Stimulated activated CD8-positive, alpha-beta memory T cell treated with anti-CD3 and anti-CD28 coated beads, Interleukin-2, amount 100 ng/mL, for 48 hours (primary cell): ENCODE results near the gene TINAGL1.

Source experiments
- DNase-seq, 2 donors: peaks; one replicate each; pipeline ENCODE4 v3.0.0-alpha.2; 2020; ENCODE audit warnings: low read depth in 2 of 2

The TINAGL1 gene

DNA sequence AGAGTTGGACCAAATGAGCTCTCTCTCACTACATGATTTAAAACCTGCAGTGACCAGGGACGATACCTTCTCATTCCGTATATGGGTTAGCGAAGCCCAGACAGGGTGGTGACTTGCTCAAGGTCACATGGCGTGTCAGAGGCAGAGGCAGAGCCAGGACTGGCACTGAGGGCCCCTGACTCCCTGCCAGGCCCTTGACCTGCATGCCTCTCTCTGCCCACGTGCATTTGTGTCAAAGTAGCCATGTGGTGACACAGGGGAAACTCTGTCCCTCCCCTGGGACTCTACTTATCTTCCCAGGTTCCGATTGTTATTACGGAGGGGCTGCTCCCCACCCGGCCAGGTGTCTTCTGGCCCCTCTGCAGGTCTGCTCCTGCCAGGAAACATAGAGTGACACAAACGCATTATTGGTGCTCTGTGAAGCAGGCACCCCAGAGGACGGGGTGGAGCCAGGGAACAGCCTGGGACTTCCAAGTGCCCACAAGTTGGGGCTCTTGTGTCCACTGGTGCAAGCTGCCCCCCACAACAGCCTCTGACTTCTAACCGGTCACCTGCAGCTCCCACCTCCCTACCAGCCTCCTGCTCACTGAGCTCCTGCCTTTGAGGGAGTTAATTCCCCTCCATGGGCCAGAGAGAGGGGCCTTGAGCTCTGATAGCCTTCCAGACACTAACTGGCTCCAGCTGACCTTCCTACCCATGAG, 7.3 kb upstream of the TINAGL1 start:
- DNase-seq = no peak

DNA sequence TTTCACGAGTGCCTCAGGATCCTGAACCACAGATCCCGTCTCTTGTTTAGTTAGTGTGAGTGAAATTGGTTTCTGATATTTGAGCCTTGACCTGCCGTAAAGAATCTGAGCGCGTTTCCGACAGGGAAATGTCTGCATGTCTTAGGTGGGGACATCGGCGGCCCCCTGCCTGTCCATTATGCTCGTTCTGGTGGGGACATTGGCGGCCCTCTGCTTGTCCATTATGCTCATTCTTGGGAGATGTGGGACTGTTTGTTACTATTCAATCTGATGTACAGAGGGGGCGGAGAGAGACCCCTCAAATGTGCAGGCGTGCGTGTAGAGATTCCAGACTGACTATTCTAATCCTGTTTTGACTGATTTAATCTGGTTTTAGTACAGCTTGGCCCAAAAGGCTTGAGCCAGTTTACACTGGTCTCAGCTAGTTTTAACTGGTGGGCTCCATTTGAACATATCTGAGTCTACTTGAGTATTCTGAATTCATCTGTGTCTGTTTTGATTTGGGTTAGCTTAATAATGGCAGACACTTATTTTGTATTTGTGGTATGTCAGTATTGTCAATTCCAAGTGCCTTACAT, 6.6 kb upstream of the TINAGL1 start:
- no peak for DNase-seq

DNA sequence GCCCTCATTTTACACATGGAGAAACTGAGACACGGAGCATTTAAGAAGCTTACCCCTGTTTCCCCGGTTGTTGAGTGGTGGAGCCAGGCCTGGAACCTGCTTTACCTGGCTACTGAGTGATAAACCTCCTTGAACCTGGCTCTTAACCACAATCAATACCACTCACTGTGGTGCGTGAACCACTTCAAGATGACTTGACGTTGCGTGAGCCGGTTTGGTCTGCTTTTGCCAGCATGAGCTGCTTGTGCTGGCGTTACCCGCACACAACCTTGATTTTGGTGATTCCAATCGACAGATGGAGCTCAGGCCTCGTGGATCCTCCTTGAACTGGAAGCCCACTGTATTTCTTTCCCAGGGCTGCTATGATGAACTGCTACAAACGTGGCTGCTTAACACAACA, 6.1 kb upstream of the TINAGL1 start:
- no peak for DNase-seq

DNA sequence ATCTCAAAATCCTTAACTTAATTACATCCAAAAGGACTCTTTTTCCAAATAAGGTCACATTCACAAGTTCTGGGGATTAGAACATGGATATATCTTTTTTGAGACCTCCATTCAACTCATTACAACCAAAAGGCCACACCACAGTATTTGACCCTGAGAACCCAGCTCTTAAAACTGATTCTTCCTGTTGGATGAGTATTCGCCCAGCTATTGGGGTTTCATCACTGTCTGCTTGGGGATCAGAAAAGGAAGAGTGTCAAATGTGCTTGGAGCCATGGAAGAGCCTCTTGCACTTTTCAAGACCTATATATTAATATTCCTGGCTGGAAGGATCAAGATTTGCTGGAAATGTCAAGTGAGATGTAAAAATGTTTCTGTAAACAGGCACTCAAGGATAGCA, 5.4 kb upstream of the TINAGL1 start:
- DNase-seq = no peak

DNA sequence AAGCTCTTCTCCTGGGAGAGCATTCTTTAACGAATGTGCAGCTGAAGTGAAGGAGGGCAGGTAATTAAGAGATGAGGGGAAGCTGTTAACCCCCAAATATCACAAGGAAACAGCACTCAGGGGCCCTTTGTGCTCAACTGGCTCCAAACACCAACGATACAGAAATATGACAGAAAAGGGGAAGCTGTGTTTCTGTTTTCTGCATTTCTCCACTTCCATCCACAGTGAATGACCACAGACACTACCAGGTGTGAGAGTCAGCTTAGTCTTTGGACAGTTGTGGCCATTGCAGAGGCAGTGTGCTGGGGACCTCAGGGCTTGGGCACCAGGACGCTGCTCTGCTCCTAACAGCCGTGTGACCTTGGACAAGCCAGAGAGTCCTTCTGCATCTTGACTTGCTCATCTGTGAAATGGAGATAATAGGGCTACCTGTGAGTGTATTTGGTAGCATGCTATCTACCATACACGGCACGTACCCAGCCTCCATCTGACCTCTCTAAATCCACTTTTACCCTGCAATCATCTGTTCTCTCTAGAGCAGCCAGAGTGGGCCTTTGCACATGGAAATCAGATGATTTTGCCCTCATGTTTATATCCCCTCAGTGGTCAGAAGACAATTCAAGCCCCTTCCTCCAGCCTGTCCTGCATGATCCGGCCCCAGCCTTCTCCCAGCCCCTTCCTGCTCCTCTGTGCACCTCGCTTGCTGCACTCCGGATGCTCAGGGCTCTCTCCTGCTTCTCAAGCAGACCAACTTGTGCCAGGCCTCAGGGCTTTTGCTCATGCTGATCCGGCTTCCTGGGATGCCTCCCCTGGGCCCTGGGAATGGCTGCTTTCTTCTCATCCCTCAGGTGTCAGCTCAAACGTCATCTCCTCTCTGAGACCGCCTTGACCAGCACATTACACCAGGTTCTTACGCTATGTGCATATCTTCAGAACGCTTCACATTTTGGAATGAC, 4.7 kb upstream of the TINAGL1 start:
- DNase-seq = no peak

DNA sequence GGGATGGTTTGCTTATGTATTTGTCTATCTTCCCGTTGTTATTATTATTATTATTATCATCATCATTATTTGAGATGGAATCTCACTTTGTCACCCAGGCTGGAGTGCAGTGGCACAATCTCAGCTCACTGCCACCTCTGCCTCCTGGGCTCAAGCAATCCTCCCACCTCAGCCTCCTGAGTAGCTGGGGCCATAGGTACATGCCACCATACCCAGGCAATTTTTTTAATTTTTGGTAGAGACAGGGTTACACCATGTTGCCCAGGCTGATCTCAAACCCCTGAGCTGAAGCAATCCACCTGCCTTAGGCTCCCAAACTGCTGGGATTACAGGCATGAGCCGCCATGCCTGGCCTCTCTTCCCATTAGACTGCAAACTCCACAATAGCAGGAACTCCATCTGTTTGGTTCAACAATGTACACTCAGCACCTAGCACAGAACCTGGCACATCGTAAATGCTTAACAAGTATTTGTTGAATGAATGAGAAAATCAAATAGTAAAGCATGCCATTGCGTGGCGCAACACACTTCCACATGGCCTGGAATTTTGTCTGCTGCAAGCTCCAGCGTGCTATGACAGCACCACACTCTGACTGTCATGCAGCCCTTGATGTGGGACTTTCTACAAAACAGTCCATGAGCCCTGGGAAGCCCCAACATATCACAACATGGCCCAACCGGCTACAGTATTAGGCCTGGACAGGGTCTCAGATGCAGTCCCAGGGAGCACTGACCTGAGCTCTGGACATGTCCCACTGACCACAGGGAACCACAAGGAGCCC, 3.8 kb upstream of the TINAGL1 start:
- no peak for DNase-seq

DNA sequence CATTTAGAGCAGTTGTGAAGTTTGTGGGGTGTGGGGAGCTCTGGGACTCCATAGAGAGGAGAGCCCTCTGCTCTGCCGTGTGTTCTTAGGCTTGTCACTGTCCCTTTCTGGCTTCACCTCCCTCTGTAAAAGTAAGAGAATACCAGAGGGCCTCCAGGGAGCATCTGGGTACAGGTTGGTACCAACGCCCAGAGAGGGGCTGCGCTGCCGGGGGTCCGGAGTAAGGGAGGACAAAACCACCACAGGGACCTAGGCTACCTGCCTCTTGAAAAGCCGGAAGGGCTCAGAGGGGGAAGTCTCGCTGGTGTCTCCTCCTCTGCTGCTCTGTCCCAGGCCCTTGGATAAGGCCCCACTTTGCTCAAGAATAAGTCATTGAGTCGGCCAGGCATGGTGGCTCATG, 3.1 kb upstream of the TINAGL1 start:
- DNase-seq = no peak

DNA sequence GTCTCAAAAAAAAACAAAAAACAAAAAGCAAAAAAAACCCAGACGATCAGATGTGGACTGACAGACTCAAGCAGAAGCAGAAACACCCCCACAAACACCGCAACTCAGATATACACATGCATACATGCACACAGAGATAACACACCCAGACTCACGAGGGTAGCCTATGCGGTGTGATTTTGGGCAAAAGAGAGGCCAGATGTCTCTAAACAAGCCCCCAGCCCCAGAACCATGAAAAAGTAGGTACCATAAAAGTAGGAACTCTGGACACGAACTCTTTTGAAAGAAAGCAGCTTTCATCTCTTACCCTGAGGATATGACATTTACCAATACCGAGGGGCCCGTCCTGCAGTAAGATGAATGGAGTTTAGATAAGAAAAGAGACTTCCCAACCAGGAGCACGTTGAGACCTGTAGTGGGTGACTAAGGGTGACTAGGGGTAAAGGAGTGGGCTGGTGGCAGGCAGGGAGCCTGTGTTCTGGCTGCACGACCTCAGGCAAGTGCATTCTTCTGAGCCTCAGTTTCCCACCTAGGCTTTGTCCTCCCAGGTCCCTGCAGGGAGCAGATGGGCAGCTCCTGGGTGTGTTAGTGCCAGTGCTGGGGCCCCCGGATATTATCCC, 1.5 kb upstream of the TINAGL1 start:
- no peak for DNase-seq

DNA sequence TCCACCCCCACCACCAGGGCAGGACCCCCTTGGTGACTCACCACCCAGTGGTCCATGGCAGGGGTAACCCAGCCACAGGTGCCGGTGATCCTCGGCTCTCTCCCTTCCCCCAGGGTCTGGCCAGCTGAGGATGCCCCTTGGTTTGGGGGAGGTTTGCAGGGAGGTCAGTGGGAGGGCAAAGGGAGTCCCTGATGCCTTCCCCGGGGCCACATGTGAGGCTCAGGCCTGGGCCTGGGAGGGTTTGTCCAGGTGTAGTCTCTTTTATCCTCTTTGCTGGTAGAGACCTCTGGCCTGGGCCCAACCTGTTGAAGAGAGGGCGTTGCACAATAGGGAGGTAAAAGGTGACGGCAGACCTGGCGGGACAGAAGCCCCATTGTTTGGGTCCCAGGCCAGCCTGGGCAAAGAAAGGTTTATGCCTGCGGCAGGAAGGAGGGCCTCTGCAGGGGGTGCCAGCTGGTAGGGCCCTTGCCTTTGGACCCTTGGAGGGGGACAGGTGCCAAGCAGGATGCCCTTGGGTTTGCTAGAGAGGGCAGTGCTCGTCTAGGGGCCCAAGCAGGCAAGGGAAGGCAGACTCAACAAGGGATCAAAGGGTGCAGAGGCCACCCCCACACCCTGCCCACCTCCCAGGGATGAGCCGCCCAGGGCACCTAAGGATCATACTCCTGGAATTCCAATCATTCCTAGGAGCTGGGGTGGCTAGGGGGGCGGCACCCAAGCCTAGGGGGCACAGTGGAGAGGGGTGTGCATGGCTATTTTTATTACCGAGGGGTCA, 760 bp upstream of the TINAGL1 start:
- DNase-seq = no peak

DNA sequence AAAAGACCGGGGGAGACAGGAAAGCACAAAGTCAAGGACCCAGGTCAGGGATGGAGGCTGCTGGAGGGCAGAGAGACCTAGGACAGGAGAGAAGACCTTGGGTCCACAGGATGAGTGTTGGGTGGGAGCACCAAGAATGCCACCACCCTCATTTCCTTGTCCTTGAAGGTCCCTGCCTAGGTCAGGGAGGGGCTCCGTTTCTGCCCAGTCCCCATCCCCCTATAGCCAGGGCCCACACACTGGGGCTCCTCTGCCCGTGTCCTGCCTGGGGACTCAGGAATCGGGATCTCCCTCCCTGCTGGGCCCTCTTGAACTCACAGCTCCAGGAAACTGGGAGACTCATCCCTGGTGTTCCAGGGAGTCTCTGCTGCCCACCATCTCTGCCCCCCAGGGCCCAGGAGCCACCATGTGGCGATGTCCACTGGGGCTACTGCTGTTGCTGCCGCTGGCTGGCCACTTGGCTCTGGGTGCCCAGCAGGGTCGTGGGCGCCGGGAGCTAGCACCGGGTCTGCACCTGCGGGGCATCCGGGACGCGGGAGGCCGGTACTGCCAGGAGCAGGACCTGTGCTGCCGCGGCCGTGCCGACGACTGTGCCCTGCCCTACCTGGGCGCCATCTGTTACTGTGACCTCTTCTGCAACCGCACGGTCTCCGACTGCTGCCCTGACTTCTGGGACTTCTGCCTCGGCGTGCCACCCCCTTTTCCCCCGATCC, 584 bp downstream of the TINAGL1 start:
- DNase-seq = no peak

DNA sequence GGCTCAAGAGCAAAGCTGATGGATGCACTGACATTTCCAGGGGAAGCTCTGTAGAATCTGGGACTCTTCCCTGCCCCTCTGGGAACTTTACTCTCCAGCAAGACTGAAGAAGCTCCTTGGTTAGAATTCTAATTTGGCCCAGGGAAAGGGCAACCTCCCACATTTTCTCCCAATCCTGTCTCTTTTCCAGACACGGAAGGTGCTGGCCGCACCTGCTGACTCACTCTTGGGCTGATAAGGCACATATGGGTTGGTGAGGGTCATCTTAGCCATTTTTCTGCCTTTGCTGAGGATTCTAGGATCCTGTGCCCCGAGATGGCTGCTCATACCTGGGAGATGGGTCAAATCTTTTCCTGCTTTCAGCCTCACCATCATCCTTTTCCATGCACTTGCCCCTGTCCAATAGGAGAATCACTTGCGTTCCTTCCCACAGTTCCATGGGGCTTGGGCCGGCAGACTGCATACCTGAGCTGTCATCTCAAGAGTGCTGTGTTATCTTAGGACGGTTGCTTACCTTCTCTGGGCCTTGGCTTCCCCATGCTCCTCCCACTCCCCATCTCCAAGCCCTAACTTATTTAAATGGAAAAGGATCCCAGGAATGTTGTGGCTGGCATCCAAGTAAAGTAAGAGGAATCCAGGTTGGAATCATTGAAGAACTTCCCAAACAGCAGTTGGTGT, 1.3 kb downstream of the TINAGL1 start:
- DNase-seq = no peak

DNA sequence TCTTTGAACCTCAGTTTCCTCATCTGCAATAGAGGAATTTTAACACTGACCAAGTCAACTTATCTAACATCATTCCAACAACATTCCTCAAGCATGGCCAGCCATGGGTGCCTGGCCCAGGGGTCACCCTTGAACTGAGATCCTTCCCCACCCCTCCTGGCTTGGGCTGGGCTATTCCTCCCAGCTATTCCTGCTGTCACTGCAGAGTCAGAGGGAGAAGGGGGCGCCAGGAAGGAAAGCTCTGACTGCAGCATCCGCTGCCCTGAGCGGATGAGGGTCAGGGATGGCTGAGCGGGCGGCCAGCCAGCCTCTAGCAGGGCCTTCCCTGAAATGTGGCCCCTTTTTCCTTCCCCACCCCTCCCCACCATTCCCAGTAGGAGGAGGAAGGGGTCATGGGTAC, 3.1 kb downstream of the TINAGL1 start:
- DNase-seq = no peak

DNA sequence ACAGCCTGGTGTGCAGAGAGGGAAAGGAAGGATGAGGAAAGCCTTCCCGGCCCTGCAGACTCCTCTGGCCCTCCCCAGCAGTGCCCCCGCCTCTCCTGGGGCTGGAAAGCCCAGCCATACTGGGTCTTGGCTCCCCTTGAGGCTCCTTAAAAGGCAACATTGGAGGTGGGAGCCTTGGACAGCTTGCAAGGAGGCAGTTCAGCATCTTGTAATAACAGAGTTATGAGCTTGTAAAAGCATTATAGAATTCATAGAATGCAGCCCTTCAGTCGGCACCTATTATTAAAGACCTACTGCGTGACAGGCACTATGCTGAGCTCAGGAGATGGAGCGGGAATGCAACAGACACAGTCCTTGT, 4.2 kb downstream of the TINAGL1 start:
- DNase-seq = no peak

DNA sequence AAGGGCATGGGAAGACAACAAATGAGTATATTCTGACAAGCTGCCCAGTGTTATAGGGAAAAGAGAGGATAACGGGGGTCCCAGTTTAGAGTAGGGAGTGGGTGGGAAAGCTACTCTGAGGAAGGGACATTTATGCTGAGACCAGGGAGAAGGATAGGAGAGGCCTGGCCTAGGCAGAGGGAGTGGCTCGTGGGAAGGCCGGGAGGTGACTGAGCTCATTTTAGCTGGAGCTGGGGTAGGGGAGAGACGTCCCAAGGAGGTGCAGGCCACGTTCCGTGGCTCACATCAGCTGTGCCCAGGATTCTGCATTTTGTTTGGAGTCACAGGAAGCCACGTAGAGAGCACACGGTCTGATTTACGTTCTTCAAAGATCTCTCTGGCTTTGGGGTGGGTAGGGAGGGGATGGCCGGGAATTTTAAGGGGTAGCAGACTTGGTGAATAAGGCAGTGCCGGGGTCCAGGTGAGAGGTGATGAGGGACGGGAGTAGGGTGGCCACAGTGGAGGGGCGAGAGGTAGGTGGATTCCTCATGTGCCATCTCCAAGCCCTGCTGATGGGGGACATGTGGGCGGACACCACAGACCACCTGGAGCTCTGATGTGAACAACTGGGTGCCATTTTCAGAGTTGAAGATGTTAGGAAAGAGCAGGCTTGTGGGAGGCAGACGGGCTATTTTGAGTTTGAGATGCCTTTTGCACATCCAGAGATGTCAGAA, 4.7 kb downstream of the TINAGL1 start:
- DNase-seq = no peak

DNA sequence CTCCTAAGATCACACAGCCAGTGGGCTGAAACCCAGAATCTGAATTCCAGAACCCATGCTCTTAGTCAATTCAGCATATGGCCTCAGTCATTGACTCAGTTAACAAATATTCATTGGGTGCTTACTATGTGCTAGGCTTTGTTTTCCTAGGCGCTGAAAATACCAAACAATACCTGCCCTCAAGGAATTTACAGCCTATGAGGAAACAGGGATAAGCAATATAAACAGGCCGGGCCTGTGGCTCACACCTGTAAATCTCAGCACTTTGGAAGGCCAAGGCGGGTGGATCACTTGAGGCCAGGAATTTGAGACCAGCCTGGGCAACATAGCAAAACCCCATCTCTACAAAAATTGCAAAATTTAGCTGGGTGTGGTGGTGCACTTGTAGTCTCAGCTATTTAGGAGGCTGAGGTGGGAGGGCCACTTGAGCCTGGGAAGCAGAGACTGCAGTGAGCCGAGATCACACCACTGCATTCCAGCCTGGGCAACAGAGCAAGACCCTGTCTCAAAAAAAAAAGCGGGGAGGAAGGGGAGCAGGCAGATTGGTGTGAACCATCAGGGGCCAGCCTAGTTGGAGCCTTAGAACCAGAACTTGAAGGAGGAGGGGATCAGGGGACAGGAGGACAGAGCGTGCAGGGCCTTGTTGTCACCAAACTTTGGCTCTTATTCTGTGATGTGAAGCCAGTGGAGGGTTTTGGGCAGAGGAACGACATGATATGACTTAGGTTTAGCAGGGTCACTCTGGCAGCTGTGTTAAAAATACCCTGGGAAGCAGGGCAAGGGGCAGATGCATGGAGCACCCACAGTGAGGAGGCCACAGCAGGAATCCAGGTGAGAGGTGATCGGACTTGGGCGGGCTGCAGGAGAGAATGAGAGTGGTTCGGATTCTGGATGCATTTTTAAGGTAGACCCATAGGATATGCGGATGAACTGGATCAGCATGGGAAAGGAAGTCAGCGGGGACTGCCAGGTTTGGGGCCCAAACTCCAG, 5.8 kb downstream of the TINAGL1 start:
- DNase-seq = no peak

DNA sequence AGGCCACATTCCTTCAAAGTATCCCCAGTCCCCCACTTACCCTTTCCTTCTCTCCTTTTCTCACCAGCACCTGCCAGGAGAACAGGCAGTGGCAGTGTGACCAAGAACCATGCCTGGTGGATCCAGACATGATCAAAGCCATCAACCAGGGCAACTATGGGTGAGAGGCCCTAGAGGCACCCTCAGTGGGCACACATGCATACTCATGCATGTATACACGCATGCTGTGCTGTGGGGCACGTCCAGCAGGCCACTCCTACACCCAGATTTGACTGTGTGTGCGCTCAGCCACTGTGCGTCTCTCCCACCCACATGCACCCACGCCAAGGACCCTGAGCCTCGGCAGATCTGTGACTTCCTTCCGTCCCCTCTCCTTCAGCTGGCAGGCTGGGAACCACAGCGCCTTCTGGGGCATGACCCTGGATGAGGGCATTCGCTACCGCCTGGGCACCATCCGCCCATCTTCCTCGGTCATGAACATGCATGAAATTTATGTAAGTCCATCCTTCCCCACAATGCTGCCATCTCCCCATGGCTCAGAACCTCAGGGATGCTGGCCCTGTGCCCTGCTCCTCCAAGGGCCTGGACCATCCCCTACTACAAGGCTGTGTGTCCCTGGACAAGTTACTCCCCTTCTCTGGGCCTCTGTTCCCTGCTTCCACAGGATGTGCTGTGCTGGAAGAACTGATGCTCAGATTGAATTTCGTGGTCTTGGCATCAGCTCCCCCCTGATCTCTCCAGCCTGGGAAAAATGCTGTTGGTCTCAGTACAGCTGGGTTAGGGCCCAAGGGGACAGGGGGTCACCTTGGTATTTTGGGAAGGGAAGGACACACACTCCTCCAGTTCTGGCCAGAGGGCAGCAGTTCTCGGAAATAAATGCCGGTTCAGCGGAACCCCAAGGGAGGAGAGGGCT, 7.0 kb downstream of the TINAGL1 start:
- no peak for DNase-seq
